OCI-LY1 (cell line): ENCODE data around the gene MYH7B.

ENCODE experiments used
- H2AFZ ChIP-seq: fragments of 200-600 bp; sonication (generic), shearing (Covaris generic); 2 replicates; pipeline ENCODE4 v1.6.0; 2014; ENCODE audit warnings: antibody characterized with exemption, mild to moderate bottlenecking, low read length
- H3F3A ChIP-seq: fragments of 200-600 bp; sonication (generic), shearing (Covaris generic); 2 replicates; pipeline ENCODE4 v1.6.0; 2014; ENCODE audit warnings: mild to moderate bottlenecking, antibody characterized with exemption, low read length, moderate library complexity; ENCODE audit not compliant: insufficient read depth
- H3K27ac ChIP-seq: fragments of 200-600 bp; sonication (generic); 2 replicates; pipeline ENCODE4 v1.5.1; 2014; ENCODE audit warnings: low read length, mixed run types, mild to moderate bottlenecking, low read depth; ENCODE audit not compliant: poor library complexity, severe bottlenecking
- H3K27me3 ChIP-seq: fragments of 200-600 bp; sonication (generic); 2 replicates; pipeline ENCODE4 v1.6.0; 2014; ENCODE audit warnings: antibody characterized with exemption, mild to moderate bottlenecking, low read length, moderate library complexity; ENCODE audit not compliant: insufficient read depth
- H3K36me3 ChIP-seq: fragments of 200-600 bp; sonication (generic); 2 replicates; pipeline ENCODE4 v1.6.1; 2014; ENCODE audit warnings: mild to moderate bottlenecking, antibody characterized with exemption, low read length, moderate library complexity, mixed read lengths; ENCODE audit not compliant: insufficient read depth
- H3K4me1 ChIP-seq: fragments of 200-600 bp; sonication (generic); 2 replicates; pipeline ENCODE4 v1.5.1; 2014; ENCODE audit warnings: mild to moderate bottlenecking, low read length, moderate library complexity; ENCODE audit not compliant: insufficient read depth, severe bottlenecking
- H3K4me2 ChIP-seq: fragments of 200-600 bp; sonication (generic), shearing (Covaris generic); 2 replicates; pipeline ENCODE4 v1.6.1; 2014; ENCODE audit warnings: low read length
- H3K4me3 ChIP-seq: fragments of 200-600 bp; sonication (generic); 2 replicates; pipeline ENCODE4 v1.5.1; 2014; ENCODE audit warnings: low read length, low read depth, mild to moderate bottlenecking, mixed read lengths; ENCODE audit not compliant: poor library complexity, severe bottlenecking
- H3K79me2 ChIP-seq: fragments of 200-600 bp; shearing (Covaris generic); 2 replicates; pipeline ENCODE4 v1.6.1; 2016; ENCODE audit warnings: mixed run types, low read length, mixed read lengths; ENCODE audit not compliant: insufficient read depth
- H3K9ac ChIP-seq: fragments of 200-600 bp; sonication (generic), shearing (Covaris generic); 2 replicates; pipeline ENCODE4 v1.6.1; 2014; ENCODE audit warnings: mild to moderate bottlenecking, low read length, mixed read lengths
- H3K9me2 ChIP-seq: fragments of 200-600 bp; sonication (generic), shearing (Covaris generic); 2 replicates; pipeline ENCODE4 v1.6.1; 2014; ENCODE audit warnings: low read depth, mild to moderate bottlenecking, low read length, mixed read lengths
- H3K9me3 ChIP-seq: fragments of 200-600 bp; shearing (Covaris generic); 2 replicates; pipeline ENCODE4 v1.6.1; 2014; ENCODE audit warnings: low read length, mixed read lengths
- H4K20me1 ChIP-seq: fragments of 200-600 bp; sonication (generic), shearing (Covaris generic); 2 replicates; pipeline ENCODE4 v1.6.0; 2016; ENCODE audit warnings: mild to moderate bottlenecking, low read length; ENCODE audit not compliant: insufficient read depth
- CTCF ChIP-seq: fragments of 200-600 bp; sonication (generic), shearing (Covaris generic); IDR thresholded peaks from 2 replicates; pipeline ENCODE4 v1.5.1; 2017; ENCODE audit warnings: mild to moderate bottlenecking, antibody characterized with exemption, low read length, moderate library complexity, mixed read lengths
- EZH2 ChIP-seq: fragments of 200-600 bp; sonication (generic), shearing (Covaris generic); IDR thresholded peaks from 2 replicates; pipeline ENCODE4 v1.8.0; 2017; ENCODE audit warnings: borderline replicate concordance, mixed run types, mild to moderate bottlenecking, antibody characterized with exemption, low read length, moderate library complexity, mixed read lengths

Gene MYH7B

GRCh38 chr20:34983089-34983820 is 27.6 kb downstream of the MYH7B start:
- no peaks in the 10 kb centered on the region for H3K4me1 ChIP-seq

GRCh38 chr20:34983995-34984735 is 28.5 kb downstream of the MYH7B start:
- no peak overlapping the region for H2AFZ ChIP-seq
- H3K27ac ChIP-seq, result no peak overlapping the region
- no peaks in the 10 kb centered on the region for H3K27me3 ChIP-seq
- no peaks in the 10 kb centered on the region for H3F3A ChIP-seq
- no peak overlapping the region for H3K9ac ChIP-seq
- H3K4me1 ChIP-seq, result no peaks in the 10 kb centered on the region
- no peaks in the 10 kb centered on the region for H3K9me3 ChIP-seq
- no peaks in the 10 kb centered on the region for H3K9me2 ChIP-seq
- no peak overlapping the region for H3K4me2 ChIP-seq
- TF ChIP-seq EZH2 (no peak), CTCF (no peak)
- H4K20me1 ChIP-seq, result no peaks in the 10 kb centered on the region
- H3K4me3 ChIP-seq, result no peak overlapping the region
- H3K79me2 ChIP-seq, result no peaks in the 10 kb centered on the region
- H3K36me3 ChIP-seq, result no peaks in the 10 kb centered on the region

More at GRCh38 chr20:34983089-34983820, 27.6 kb downstream of the MYH7B start:
- H3K4me2 ChIP-seq, result no peak overlapping the region
- TF ChIP-seq CTCF (no peak), EZH2 (no peak)
- H4K20me1 ChIP-seq, result no peaks in the 10 kb centered on the region
- no peaks in the 10 kb centered on the region for H3F3A ChIP-seq
- H2AFZ ChIP-seq, result no peak overlapping the region
- no peak overlapping the region for H3K27ac ChIP-seq
- no peaks in the 10 kb centered on the region for H3K36me3 ChIP-seq
- no peaks in the 10 kb centered on the region for H3K9me2 ChIP-seq
- H3K9ac ChIP-seq, result no peak overlapping the region
- H3K79me2 ChIP-seq, result no peaks in the 10 kb centered on the region
- no peaks in the 10 kb centered on the region for H3K9me3 ChIP-seq
- no peak overlapping the region for H3K4me3 ChIP-seq
- H3K27me3 ChIP-seq, result no peaks in the 10 kb centered on the region

- H3K27me3 ChIP-seq, result no peaks in the 10 kb centered on the region
- H3K27ac ChIP-seq, result no peak overlapping the region
- no peaks in the 10 kb centered on the region for H3K9me2 ChIP-seq
- no peaks in the 10 kb centered on the region for H3K9me3 ChIP-seq
- no peaks in the 10 kb centered on the region for H3K4me1 ChIP-seq
- TF ChIP-seq CTCF, result no peak
- no peak for TF ChIP-seq EZH2
- H4K20me1 ChIP-seq, result no peaks in the 10 kb centered on the region
- H3K36me3 ChIP-seq, result no peaks in the 10 kb centered on the region
- H2AFZ ChIP-seq, result no peak overlapping the region
- no peak overlapping the region for H3K4me3 ChIP-seq
- H3K79me2 ChIP-seq, result no peaks in the 10 kb centered on the region
- H3K9ac ChIP-seq, result no peak overlapping the region
- no peaks in the 10 kb centered on the region for H3F3A ChIP-seq
- H3K4me2 ChIP-seq, result no peak overlapping the region
Measured at GRCh38 chr20:34984756-34985261, 29.1 kb downstream of the MYH7B start.
